GM21526 (cell line): ENCODE measurements around the gene STAT4.

Experiments
- ATAC-seq: cut with Tn5 transposase; IDR thresholded peaks from one replicate; pipeline ENCODE4 v1.9.1; 2021; ENCODE audit warnings: moderate library complexity; ENCODE audit not compliant: unreplicated experiment, low FRiP score

The STAT4 gene

DNA sequence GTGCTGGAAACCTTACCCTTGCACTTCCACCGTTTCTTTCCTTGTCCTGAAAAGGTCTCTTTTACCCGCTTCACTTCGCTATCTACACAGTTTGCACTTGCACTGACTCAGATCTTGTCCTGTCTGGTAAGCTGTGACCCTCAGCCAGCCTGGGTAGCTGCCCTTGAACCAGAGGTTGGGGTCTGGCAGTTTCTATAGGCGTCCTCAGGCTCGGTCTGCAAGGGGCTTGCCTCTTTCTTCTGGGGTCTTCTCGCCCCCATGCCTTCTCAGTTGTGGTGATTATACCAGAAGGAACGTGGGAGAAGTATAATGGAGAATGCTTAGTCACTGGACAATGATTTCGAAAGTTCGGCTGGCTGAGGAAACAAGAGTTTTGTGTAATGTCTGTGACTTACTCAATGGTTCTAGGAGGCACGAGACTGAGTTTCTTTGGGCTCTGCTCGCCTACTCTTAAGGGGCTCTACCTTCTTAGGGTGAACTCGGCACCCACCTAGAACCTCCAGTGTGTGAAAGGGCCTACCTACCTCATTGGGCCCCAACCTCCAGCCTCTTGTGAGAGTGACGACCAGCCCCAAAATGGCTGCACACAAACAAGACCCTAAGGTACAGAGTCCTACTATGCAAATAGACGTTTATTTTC, 129.9 kb downstream of the STAT4 start:
- ATAC-seq, result peak; percentile 28

DNA sequence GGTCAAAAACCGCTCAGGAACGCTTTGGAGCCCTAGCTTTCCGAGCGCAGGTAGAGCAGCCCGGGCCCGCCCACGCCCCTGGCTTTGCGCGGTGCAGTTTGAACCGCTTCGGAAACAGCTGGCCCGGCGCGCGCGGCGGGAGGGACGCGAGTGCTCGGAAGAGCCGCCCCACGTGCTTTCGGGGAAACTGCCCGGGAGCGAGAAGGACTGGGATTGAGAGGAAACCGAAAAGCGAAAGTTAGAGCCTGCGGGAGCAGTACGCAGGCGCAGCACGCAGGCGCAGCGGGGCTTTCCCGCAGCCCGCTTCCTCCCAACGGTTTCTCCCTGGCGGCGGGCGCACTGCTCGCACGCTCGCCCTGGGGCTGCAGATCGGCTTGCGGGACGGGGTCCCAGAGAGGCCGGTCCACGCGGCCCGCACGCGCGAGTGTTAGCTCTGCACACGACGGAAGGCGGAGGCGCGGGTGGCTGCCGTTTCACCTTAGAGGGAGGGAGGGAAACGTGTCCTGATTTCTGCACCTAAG, 130.5 kb downstream of the STAT4 start:
- peak; percentile 73 for ATAC-seq

DNA sequence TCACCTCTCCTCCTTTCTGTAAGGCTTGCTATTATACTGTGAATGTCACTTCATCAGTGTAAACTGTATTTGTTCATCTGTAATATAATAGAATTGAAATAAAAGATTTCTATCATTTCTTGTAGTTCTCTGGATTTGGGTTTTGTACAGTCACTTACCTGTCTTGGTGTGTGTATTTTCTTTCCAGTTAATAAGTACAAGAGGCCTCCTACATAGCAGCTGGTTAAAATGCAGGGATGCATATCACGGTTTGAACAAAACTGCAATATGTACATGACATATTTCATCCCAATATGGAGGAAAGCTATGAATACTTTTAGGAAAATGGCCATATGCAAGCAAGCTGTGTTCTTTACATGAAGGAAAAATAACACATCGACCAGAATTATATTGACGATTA, 131.4 kb downstream of the STAT4 start:
- no peak for ATAC-seq

DNA sequence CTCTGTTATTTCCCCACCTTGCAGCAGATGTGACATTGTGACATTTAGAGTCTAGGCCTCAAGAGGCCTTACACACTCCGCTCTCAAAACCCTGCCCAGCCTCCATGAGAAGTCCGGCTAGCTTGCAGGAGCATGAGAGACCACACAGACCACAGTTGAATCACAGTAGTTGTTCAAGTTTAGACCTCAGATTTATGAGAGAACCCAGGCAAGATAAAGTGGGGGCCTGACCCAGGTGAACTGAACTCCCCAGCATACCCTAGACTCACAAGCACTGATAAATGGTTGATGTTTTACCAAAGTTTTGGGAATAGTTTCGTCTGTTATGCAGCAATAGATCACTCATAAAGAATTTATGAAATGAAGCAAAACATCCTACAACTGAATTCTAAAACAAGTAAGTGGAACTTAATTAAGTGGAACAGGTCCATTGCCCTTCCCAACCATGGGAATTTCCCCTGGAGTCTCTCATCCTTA, 132.1 kb downstream of the STAT4 start:
- ATAC-seq, result no peak

DNA sequence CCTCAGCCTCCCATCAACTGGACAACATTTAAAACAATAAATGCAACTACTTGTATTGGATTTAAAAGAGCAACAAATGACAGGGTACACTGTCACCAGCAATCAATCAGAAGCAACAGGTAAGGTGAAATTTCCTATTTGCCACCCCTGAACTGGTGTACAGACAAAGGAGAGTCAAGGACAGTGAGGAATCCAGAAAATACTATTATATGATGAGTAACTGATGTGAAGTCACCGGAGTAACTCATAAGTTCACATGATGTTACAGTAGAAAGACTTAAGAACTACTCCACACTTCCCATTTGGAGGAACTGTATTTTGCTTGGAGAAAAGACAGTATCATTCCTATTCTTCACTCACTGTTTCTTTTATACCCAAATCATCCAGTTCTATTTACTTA, 132.7 kb downstream of the STAT4 start:
- no peak for ATAC-seq

DNA sequence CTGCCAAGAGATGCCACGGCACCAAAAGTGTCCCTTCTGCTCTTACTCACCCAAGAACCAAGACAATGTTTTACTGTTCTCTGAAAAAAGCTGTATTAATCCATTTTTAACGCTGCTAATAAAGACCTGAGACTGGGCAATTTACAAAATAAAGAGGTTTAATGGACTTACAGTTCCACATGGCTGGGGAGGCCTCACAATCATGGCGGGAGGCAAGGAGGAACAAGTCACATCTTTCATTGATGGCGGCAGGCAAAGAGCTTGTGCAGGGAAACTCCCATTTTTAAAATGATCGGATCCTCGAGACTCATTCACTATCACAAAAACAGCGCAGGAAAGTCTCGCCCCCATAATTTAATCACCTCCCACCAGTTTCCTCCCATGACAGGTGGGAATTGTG, 135.0 kb downstream of the STAT4 start:
- no peak for ATAC-seq

DNA sequence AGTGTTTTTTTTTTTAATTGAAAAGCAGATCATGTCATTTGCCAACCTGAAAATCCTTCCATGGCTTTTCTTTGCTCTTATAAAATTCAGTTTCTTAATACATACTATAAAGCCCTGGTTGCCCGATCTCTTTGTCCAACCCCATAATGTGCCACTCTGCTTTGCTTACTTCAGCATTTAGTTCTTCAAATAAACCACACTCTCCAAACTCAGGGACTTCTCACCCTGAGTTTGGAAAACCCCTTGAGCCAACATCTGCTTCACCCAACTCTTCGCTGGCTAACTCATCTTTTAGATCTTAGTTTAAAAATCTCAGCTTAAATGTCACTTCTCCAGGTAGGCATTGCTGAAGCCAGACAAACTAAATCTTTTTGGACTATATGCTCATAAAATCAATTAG, 135.6 kb downstream of the STAT4 start:
- ATAC-seq, result no peak

DNA sequence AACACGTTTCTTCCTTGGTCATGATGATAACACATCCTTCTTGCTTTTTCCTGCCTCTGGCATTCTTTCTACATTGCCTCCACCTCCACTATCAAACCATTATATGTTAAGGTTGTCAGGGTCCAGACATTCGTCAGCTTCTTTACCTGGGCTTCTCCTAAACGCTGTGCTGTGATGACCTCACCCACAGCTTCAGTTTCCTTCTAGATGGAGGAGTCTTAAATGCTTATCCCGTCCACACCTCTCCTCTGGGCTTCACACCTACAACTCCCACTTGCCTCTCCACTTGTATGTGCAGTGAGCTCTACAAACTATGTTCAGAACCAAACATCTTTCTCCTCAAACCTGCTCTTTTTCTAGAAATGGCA, 136.2 kb downstream of the STAT4 start:
- ATAC-seq, result peak; percentile 6

DNA sequence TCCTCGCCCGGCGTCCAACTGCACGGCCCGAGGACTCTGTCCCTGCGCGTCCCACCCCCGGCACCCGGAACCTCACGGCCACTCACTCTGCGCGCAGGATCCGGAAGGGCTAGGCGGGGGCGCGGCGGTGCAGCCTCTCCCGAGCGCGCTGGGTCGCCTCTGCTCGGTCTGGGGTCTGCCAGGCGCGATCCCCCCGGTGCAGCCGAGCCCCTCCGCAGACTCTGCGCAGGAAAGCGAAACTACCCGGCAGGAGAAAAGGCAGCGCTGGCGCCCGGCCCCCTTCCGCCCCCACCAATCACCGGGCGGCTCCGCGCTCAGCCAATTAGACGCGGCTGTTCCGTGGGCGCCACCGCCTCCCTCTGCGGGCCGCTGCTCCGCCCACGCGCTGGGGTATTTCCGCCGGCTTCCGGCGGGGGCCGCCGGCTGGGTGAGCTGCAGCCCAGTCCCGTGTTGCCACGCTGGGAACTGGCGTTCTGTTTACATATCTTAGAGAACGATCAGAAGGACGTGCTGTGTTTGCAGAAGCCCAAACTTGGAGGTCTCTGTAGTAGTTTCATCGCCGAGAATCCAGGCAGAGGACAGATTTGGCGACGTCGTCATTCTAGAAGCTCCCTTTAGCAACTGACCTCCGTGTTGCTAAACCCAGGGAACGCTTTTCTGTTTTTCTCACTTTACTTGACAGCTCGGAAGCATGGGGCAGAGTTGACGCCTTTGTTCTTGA, 136.7 kb downstream of the STAT4 start, which contains the start of gene STAT1:
Gene STAT1, minus strand, starts transcription at position 240 of the 721 bp plus-strand sequence. CDS start 4,168 bp downstream, outside the sequence.
- ATAC-seq, result peak; percentile 84

DNA sequence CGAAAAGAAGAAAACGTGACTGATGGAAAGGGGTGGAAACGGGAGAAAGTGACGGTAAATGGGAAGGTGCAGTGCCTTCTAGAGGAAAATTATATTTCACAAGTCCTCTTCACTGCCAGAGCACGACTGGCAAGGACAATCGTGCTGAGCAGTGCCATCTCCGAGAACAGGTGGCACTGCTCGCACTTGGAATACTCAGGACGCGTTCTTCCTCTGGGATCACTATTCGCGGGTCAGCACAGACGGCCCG, 137.2 kb downstream of the STAT4 start:
- ATAC-seq, result no peak

DNA sequence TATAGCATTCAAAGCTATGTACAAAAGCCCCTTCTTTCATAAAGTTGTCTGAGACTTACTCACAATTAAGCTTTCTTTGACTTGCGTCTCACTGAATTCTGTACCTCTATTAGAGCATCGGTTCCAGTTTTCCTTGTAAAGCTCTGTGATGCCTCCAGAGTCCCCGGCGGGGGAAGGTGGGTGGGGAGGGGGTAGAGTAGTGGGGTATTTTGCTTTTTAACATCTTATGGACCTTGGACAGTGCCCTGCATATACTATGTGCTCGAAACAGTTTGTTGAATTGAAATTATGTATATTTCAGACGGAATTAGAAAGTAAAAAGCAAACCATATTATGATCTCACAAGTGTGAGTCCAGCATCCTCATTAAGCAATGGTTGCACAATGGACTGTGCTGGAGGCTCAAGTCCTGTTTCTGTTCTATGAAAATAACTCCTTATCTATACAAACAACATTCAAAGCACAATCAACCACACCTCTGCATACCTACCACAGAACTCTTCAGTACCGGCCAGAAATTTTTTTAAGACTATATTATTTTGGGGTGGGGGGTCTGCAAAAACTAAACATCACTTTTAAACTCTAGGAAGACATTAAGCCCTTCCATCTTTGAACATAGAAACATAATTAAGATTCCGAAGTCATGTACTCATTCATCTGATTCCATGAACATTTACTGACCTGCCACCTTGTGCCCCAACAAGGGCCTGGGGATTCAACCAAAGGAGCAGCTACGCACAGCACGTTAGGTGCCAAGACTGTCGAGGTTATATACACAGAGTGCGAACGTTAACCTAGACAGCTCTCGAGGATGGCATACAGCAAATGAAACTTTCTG, 137.7 kb downstream of the STAT4 start:
- no peak for ATAC-seq

DNA sequence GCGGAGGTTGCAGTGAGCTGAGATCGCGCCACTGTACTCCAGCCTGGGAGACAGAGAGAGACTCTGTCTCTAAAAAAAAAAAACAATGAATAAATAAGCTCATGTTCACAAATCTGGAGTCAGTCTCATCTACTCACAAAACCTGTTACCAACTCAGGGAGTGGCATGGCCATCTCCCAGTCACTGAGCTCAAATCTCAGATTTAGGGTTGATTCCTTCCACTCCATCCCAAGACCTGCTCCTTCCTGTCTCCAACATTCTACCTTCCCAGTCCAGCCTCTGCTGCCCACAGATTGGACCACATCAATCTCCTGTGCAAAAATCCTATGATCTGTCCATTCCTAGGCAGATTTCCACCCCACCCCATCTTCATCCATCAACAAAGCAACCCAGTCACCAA, 138.4 kb downstream of the STAT4 start:
- ATAC-seq, result no peak

DNA sequence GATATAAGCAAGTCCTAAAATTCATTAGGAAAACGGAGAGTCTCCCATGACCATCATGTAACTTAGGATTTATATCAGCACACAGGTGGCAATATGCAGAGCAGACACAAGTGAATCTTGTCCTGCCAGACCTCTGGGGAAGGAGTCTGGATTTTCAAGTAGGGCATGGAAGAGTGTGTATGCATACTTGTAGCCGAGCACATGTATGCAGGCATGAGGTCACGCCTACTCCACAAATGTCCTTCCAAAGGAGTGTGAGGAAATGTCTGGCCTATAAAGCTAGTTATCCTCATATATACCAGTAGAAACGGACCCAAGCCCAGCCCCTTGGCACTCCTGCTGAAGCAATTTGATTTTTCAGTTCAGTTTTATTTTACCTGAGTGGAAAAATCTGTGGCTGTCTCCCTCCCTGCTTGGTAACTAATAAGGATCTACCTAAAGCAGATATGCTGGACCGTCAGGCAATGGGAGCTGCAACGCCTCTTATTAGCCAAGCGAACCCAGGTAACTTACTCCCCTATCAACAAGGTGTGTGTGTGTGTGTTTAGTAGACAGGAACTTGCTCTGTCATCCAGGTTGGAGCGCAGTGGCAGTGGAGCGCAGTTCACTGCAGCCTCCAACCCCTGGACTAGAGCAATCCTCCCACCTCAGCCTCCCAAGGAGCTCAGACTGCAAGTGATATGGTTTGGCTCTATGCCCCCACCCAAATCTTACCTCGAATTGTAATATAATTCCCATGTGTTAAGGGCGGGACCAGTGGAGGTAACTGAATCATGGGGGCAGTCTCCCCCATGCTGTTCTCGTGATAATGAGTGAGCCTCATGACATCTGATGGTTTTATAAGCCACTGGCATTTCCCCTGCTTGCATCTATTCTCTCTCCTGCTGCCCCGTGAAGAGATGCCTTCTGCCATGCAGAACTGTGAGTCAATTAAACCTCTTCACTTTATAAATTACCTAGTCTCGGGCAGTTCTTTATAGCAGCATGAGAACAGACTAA, 139.6 kb downstream of the STAT4 start:
- no peak for ATAC-seq

DNA sequence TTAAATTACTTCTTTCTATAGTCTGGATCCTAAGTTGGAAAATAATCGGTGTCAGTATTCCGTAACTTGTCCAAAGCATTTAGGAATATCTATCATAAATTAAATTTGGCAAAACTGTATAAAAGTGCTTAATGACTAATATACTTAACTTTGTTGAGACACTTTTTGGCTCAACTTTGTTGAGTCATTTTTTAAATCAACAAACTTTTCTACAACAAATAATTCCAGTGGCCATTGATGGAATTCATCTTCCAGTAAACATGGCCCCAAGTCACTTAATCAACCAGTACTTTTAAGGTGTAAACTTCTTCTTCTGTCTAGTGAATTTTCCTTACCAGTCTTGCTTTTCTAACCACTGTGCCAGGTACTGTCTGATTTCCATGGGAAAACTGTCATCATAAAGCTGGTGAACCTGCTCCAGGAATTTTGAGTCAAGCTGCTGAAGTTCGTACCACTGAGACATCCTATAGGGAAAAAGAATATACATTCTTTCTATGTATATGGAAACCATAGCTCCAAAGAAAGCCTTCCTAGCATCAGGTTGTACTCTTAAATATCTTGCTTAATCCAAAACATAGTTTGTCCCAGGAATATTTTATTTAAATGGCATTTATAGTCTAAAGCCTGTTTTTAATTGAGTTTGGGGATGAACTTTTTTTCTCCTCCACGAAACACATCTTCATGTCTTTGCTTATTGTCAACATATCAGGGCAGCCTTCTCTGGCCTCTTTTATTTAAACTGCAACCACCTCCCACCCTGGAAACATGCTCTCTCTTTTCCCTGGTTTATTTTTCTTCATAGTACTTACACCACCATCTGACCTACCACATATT, 141.0 kb downstream of the STAT4 start:
- ATAC-seq, result no peak

DNA sequence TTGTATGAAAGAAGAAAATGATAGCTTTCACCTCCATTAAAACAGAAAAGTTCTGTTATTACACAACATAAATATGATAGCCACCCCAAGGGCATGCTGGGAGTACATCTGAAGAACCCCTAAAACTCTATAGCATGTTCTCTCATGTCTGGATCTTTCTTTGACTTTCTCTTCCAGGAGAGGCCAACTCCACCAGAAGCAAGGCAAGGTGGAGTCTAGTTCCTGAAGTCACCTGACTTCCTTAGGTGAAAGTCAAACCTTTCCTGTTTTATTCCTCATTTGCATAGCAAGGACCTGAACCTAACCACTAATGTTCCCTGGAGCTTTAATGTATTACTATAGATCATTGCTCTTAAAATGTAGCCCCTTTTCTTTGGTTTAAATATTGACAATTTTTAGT, 142.5 kb downstream of the STAT4 start:
- no peak for ATAC-seq

DNA sequence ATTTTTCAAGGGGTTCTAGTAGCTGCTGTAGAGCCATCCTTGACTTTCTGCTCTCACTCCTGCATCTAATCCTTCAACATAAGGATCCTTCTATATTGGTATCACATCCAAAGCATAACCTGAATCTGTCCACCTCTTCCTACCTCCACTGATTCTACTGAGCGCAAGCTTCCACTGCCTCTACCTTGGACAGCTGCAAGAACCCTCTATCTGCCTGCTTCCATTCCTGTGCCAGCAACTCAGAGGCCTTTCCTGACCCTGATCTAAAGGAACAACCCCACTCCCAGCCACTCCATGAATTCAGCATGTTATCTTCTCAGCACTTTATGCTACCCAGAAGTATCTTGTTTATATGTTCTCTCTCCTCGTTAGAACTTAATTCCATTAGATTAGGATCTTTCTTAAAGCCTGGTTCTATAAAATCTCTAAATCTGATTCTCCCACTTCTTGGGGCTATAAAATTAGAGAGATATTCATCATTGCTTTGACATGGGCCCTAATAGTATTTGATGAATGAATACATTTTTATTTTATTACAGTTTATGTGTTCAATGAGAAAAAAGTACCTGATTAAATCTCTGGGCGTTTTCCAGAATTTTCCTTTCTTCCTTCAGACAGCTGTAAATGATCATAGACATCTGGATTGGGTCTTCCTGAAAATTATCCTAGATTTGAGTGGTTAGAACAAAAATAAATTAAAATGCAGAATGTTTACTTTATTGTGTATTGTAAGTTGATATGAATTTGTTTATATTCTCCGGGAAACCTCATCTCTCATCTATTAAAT, 143.6 kb downstream of the STAT4 start:
- ATAC-seq, result no peak

DNA sequence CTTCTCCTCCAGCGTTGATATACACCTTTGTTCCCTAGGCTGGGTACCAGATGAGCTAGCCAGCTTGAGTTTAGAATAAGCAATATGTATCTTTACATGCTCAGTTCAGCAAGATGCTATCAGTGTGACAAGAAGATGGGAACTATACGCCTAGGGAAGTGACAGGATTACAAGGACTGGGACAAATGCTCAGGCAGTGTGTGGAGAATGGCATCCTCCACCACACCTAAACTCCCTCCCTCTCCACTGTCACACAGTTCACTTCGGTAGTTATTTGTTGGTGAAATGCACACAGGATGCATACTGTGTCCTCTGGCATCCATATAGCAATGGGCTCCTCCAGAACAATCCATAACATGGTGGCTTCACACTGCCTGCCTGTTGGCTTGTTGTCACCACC, 144.5 kb downstream of the STAT4 start:
- ATAC-seq, result no peak
